Renal cortex interstitium (tissue), 11 donors: ENCODE measurements around the gene MICU2. TPM values are rescaled to one million over a fixed set of nuclear protein-coding genes. Genes with fewer than 3 reads are reported as not detected.
A peak's percentile ranks its signal among the peaks of the same experiment; 100 is the strongest.
"Not testable (repeated sequence)": the region's sequence is repeated elsewhere in the genome, so short reads cannot be mapped to it uniquely, and the experiment has no call there.

Experiments used
- DNase-seq, 11 donors: peaks; one replicate each; pipeline ENCODE4 v3.0.0-alpha.2; 2013; ENCODE audit warnings: low read depth in 9 of 11, low spot score in 4 of 11; ENCODE audit errors: extremely low read depth in 1 of 11
- polyA plus RNA-seq, 3 donors: library from polyadenylated mRNA; unstranded; fragments of 120-200 nt; gene quantifications; one replicate each; pipeline ENCODE4 v1.2.1, GENCODE V29; 2013; ENCODE audit not compliant: insufficient read length in 3 of 3

Gene MICU2
- polyA plus RNA-seq, 3 donors = 92.3 to 114 (median 107) TPM

- DNase-seq = no peak
Measured at GRCh38 chr13:21573920-21574712, 29.9 kb downstream of the MICU2 start.

GRCh38 chr13:21569686-21570085, 34.3 kb downstream of the MICU2 start:
- no peak for DNase-seq

GRCh38 chr13:21568854-21569253, 35.1 kb downstream of the MICU2 start:
- no peak for DNase-seq

GRCh38 chr13:21567714-21568113, 36.3 kb downstream of the MICU2 start:
- no peak for DNase-seq

- no peak for DNase-seq
Measured at GRCh38 chr13:21557995-21558394, 46.0 kb downstream of the MICU2 start.

- DNase-seq = no peak
Measured at GRCh38 chr13:21556051-21556450, 47.9 kb downstream of the MICU2 start.

- DNase-seq = not testable (repeated sequence)
Measured at GRCh38 chr13:21553261-21553660, 50.7 kb downstream of the MICU2 start.

- no peak for DNase-seq
Measured at GRCh38 chr13:21550918-21551317, 53.1 kb downstream of the MICU2 start.

GRCh38 chr13:21549633-21550032, 54.3 kb downstream of the MICU2 start:
- DNase-seq = no peak

GRCh38 chr13:21548577-21548976, 55.4 kb downstream of the MICU2 start:
- DNase-seq = no peak

- DNase-seq = no peak
Measured at GRCh38 chr13:21546372-21546771, 57.6 kb downstream of the MICU2 start.

- no peak for DNase-seq
Measured at GRCh38 chr13:21544515-21544914, 59.5 kb downstream of the MICU2 start.

- DNase-seq = no peak
Measured at GRCh38 chr13:21542563-21542962, 61.4 kb downstream of the MICU2 start.

GRCh38 chr13:21541980-21542379, 62.0 kb downstream of the MICU2 start:
- DNase-seq = no peak

- DNase-seq = no peak
Measured at GRCh38 chr13:21541271-21541670, 62.7 kb downstream of the MICU2 start.

- no peak for DNase-seq
Measured at GRCh38 chr13:21539687-21540086, 64.3 kb downstream of the MICU2 start.

- DNase-seq = no peak
Measured at GRCh38 chr13:21538753-21539152, 65.2 kb downstream of the MICU2 start.

- DNase-seq = no peak
Measured at GRCh38 chr13:21538280-21538679, 65.7 kb downstream of the MICU2 start.

- DNase-seq = no peak
Measured at GRCh38 chr13:21537105-21537504, 66.9 kb downstream of the MICU2 start.

GRCh38 chr13:21534760-21535159, 69.2 kb downstream of the MICU2 start:
- no peak for DNase-seq

- peak in 4 of 11 donors; percentile 10 to 23 (median 20) for DNase-seq
Measured at GRCh38 chr13:21531455-21531854, 72.5 kb downstream of the MICU2 start.
